Lower leg skin (tissue), 3 donors: ENCODE measurements around the gene RBM17.

Experiments used
- POLR2A ChIP-seq, 2 donors: fragments of 450-650 bp; IDR thresholded peaks; one replicate each; pipeline ENCODE4 v1.6.1; 2016 to 2017; ENCODE audit warnings: antibody characterized with exemption in 2 of 2, mild to moderate bottlenecking in 1 of 2, moderate library complexity in 1 of 2
- TF ChIP-seq, protein P1 (sequence below), 3 donors: fragments of 450-650 bp; IDR thresholded peaks; one replicate each; pipeline ENCODE4 v1.5.1; 2016; ENCODE audit warnings: antibody characterized with exemption in 3 of 3, mild to moderate bottlenecking in 3 of 3, moderate library complexity in 2 of 3

DNA sequence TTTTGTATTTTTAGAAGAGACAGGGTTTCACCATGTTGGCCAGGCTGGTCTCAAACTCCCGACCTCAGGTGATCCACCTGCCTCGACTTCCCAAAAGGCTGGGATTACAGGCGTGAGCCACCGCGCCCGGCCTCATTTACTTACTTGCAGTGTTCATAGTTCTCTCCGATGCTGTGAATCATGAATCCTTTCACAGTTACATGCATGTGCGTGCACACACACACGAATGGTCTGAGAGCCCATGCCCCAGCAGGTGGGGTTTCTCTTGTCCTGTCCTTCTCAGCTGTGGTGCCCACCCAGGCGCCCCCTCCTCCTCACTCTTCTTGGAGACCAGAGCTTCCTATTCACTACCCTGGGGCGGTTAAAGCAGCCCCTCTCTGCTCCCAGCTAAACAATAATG lies 50.6 kb downstream of the RBM17 start:
- no peak for TF ChIP-seq POLR2A (IDR thresholded peaks at IDR 0.05)
- TF ChIP-seq, protein P1, sequence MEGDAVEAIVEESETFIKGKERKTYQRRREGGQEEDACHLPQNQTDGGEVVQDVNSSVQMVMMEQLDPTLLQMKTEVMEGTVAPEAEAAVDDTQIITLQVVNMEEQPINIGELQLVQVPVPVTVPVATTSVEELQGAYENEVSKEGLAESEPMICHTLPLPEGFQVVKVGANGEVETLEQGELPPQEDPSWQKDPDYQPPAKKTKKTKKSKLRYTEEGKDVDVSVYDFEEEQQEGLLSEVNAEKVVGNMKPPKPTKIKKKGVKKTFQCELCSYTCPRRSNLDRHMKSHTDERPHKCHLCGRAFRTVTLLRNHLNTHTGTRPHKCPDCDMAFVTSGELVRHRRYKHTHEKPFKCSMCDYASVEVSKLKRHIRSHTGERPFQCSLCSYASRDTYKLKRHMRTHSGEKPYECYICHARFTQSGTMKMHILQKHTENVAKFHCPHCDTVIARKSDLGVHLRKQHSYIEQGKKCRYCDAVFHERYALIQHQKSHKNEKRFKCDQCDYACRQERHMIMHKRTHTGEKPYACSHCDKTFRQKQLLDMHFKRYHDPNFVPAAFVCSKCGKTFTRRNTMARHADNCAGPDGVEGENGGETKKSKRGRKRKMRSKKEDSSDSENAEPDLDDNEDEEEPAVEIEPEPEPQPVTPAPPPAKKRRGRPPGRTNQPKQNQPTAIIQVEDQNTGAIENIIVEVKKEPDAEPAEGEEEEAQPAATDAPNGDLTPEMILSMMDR (IDR thresholded peaks at IDR 0.05), result no peak
